ENCODE results near the gene TGM2. TPM values are rescaled to one million over a fixed set of nuclear protein-coding genes. Genes with fewer than 3 reads are reported as not detected.

Gene TGM2
- total and polyA plus RNA-seq, 9 of the 15 experiments (the other 6 are each of a cell fraction or from before 2014, with no cell fraction given) = 5.5 to 78.5 (median 37.6) TPM

GRCh38 chr20:38133680-38134426, 31.2 kb downstream of the TGM2 start:
- H3K36me3 ChIP-seq (ENCODE audit: control insufficient read depth, insufficient read depth, low read length) = peaks cover 71% of the 10 kb centered on the region; the same call in 2 of the 3 replicates
- H3K9me1 ChIP-seq (ENCODE audit: control insufficient read depth, insufficient read depth, low read length) = no peaks in the 10 kb centered on the region
- H2AFZ ChIP-seq (ENCODE audit: low read depth, low read length) = no peak overlapping the region
- H4K20me1 ChIP-seq (replicated peaks; ENCODE audit: control insufficient read depth, insufficient read depth, low read length) = 0 out of 2 replicates have a peak, but pooled peaks cover 5% of the 10 kb centered on the region
- intact Hi-C loops (cut with micrococcal nuclease) = no loop called here
- DNase-seq (ENCODE audit: extremely low read depth in 1 of 4, low spot score in 3 of 4) = no peak
- TF ChIP-seq SAP30 (IDR thresholded peaks at IDR 0.05; ENCODE audit: borderline replicate concordance, insufficient read depth, low read depth, low read length, poor library complexity, severe bottlenecking) (no peak), HDAC3 (IDR thresholded peaks at IDR 0.05; ENCODE audit: borderline replicate concordance, partially characterized antibody) (no peak), ZNF583 (CRISPR knock-in tag; IDR thresholded peaks at IDR 0.05) (no peak), ZNF174 (CRISPR knock-in tag; IDR thresholded peaks at IDR 0.05) (no peak), ZBED1 (IDR thresholded peaks at IDR 0.05) (no peak), ESRRA (IDR thresholded peaks at IDR 0.05; ENCODE audit: borderline replicate concordance, low read depth) (peak; percentile 41; the same call in 1 of the 2 replicates), NR2F6 (CRISPR knock-in tag; IDR thresholded peaks at IDR 0.05) (no peak), ZNF316 (IDR thresholded peaks at IDR 0.05) (no peak), ARID3B (CRISPR knock-in tag; IDR thresholded peaks at IDR 0.05; ENCODE audit: borderline replicate concordance) (no peak), ZNF644 (tag; IDR thresholded peaks at IDR 0.05; ENCODE audit: low read depth) (no peak), ZNF121 (CRISPR knock-in tag; conservative IDR thresholded peaks at IDR 0.05) (peak; percentile 84), HNRNPL (IDR thresholded peaks at IDR 0.05; ENCODE audit: low read depth, low read length) (no peak), BHLHE40 (IDR thresholded peaks at IDR 0.05; ENCODE audit: low read length) (no peak)
- TF ChIP-seq, protein P1, sequence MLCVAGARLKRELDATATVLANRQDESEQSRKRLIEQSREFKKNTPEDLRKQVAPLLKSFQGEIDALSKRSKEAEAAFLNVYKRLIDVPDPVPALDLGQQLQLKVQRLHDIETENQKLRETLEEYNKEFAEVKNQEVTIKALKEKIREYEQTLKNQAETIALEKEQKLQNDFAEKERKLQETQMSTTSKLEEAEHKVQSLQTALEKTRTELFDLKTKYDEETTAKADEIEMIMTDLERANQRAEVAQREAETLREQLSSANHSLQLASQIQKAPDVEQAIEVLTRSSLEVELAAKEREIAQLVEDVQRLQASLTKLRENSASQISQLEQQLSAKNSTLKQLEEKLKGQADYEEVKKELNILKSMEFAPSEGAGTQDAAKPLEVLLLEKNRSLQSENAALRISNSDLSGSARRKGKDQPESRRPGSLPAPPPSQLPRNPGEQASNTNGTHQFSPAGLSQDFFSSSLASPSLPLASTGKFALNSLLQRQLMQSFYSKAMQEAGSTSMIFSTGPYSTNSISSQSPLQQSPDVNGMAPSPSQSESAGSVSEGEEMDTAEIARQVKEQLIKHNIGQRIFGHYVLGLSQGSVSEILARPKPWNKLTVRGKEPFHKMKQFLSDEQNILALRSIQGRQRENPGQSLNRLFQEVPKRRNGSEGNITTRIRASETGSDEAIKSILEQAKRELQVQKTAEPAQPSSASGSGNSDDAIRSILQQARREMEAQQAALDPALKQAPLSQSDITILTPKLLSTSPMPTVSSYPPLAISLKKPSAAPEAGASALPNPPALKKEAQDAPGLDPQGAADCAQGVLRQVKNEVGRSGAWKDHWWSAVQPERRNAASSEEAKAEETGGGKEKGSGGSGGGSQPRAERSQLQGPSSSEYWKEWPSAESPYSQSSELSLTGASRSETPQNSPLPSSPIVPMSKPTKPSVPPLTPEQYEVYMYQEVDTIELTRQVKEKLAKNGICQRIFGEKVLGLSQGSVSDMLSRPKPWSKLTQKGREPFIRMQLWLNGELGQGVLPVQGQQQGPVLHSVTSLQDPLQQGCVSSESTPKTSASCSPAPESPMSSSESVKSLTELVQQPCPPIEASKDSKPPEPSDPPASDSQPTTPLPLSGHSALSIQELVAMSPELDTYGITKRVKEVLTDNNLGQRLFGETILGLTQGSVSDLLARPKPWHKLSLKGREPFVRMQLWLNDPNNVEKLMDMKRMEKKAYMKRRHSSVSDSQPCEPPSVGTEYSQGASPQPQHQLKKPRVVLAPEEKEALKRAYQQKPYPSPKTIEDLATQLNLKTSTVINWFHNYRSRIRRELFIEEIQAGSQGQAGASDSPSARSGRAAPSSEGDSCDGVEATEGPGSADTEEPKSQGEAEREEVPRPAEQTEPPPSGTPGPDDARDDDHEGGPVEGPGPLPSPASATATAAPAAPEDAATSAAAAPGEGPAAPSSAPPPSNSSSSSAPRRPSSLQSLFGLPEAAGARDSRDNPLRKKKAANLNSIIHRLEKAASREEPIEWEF (CRISPR knock-in tag; IDR thresholded peaks at IDR 0.05) = no peak
- TF ChIP-seq, protein P2, sequence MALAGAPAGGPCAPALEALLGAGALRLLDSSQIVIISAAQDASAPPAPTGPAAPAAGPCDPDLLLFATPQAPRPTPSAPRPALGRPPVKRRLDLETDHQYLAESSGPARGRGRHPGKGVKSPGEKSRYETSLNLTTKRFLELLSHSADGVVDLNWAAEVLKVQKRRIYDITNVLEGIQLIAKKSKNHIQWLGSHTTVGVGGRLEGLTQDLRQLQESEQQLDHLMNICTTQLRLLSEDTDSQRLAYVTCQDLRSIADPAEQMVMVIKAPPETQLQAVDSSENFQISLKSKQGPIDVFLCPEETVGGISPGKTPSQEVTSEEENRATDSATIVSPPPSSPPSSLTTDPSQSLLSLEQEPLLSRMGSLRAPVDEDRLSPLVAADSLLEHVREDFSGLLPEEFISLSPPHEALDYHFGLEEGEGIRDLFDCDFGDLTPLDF (CRISPR knock-in tag; IDR thresholded peaks at IDR 0.05) = no peak
- CTCF ChIA-PET (ENCODE audit: low intra/inter-chr PET ratio) = no interaction called here
- H3K27ac ChIP-seq (ENCODE audit: extremely low read depth, low read depth, low read length) = peak overlapping the region; percentile 43; the same call in 1 of the 3 replicates
- BruUV-seq (replicated peaks) = no TSS peak
- no peak overlapping the region for H3K4me3 ChIP-seq
- no peak overlapping the region for H3K4me2 ChIP-seq (ENCODE audit: insufficient read depth, low read length)
- 81% methylated on average over 10 of the region's 10 CpGs for WGBS (ENCODE audit: insufficient coverage, low coverage, missing lambda C conversion rate)
- H3K9me3 ChIP-seq (replicated peaks; ENCODE audit: control insufficient read depth, insufficient read depth, low read depth, low read length) = no peaks in the 10 kb centered on the region
- H3K9ac ChIP-seq (ENCODE audit: insufficient read depth in 1 of 2, low read depth in 2 of 2, low read length in 2 of 2) = peak overlapping the region; percentile 22 to 86; a peak in 1 of 4 replicates
- peaks cover 23 to 39% of the 10 kb centered on the region in 2 experiments for H3K4me1 ChIP-seq (replicated peaks in 1 of 2; ENCODE audit: control insufficient read depth in 2 of 2, insufficient read depth in 2 of 2, low read length in 2 of 2)
- ATAC-seq = no peak
- H3K27me3 ChIP-seq (ENCODE audit: control insufficient read depth in 2 of 2, insufficient read depth in 2 of 2, low read length in 2 of 2) = no peaks in the 10 kb centered on the region
- POLR2A ChIA-PET = interaction anchor here (1.4 kb wide), 1 partner anchor 11 kb away, joined by 4 read pairs; no protein-coding TSS in a partner anchor
- H3K79me2 ChIP-seq (ENCODE audit: control insufficient read depth, insufficient read depth, low read length) = no peaks in the 10 kb centered on the region
- in situ Hi-C loops (cut with MboI) = no loop called here
- FAIRE-seq = peak; percentile 55
